GM12878 (cell line): Measurements from ENCODE around the gene ZNF682. TPM values are rescaled to one million over a fixed set of nuclear protein-coding genes. Genes with fewer than 3 reads are reported as not detected.

Experiments used
- ATAC-seq: fragments of 200-7000 bp; cut with Tn5 transposase; 3 replicates; pipeline ENCODE4 v1.9.1; 2020; ENCODE audit warnings: mild to moderate bottlenecking, moderate library complexity
- BruUV-seq: library from RNA; stranded (reverse); fragments of 400-500 nt; replicated peaks from 2 replicates; lab custom pipeline; 2021; lab: Mats Ljungman, UMichigan
- CTCF ChIA-PET: fragments of 300-600 bp; sonication (Branson Sonifier 250); formaldehyde crosslinking; extraction: SDS; loops from one replicate; lab custom pipeline; 2021; ENCODE audit warnings: inconsistent platforms; lab: Yijun Ruan, JAX
- POLR2A ChIA-PET: fragments of 350-600 bp; formaldehyde crosslinking; extraction: SDS; loops from one replicate; lab custom pipeline; 2021; ENCODE audit warnings: inconsistent platforms; lab: Charles Lee
- RAD21 ChIA-PET: fragments of 300-600 bp; sonication (Branson Sonifier 250); formaldehyde crosslinking; loops from one replicate; lab custom pipeline; 2023; ENCODE audit warnings: antibody characterized with exemption; ENCODE audit not compliant: unreplicated experiment; lab: Charles Lee
- SMC1A ChIA-PET: fragments of 300-600 bp; sonication (Branson Sonifier 250); formaldehyde crosslinking; loops from one replicate; lab custom pipeline; 2023; ENCODE audit not compliant: unreplicated experiment, uncharacterized antibody; lab: Charles Lee
- DNase-seq: peaks from one replicate; pipeline ENCODE4 v3.0.0-alpha.2; 2011; ENCODE audit warnings: low read depth, low spot score
- FAIRE-seq: peaks from 3 replicates; lab custom pipeline; 2011; peaks lifted over from hg19 to GRCh38; lab: Jason Lieb, UNC
- H2AFZ ChIP-seq: 2 replicates; pipeline ENCODE4 v1.6.0; 2011; ENCODE audit warnings: low read depth, low read length, control low read depth; ENCODE audit not compliant: control insufficient read depth
- H3K27ac ChIP-seq: 2 replicates; pipeline ENCODE4 v1.5.1; 2011; ENCODE audit warnings: control low read depth; ENCODE audit not compliant: control insufficient read depth, insufficient read depth
- H3K27me3 ChIP-seq, 2 experiments: replicated peaks in 1 of 2; 2 replicates each; pipeline versions ENCODE4 v1.6.0 to v1.6.1; 2011; ENCODE audit warnings: low read length in 1 of 2; ENCODE audit not compliant: control insufficient read depth in 2 of 2, insufficient read depth in 2 of 2
- H3K36me3 ChIP-seq, 2 experiments: 2 replicates each; pipeline ENCODE4 v1.5.1; 2011; ENCODE audit warnings: low read length in 1 of 2; ENCODE audit not compliant: control insufficient read depth in 2 of 2, insufficient read depth in 2 of 2
- H3K4me1 ChIP-seq: 2 replicates; pipeline ENCODE4 v1.6.1; 2011; ENCODE audit warnings: mild to moderate bottlenecking, low read length, moderate library complexity, mixed read lengths; ENCODE audit not compliant: control insufficient read depth, insufficient read depth
- H3K4me2 ChIP-seq: 2 replicates; pipeline ENCODE4 v1.6.0; 2011; ENCODE audit warnings: control low read depth; ENCODE audit not compliant: control insufficient read depth, insufficient read depth
- H3K4me3 ChIP-seq: fragments of 200-600 bp; sonication (generic); 2 replicates; pipeline ENCODE4 v1.5.1; 2016
- H3K79me2 ChIP-seq: 2 replicates; pipeline ENCODE4 v1.6.0; 2011; ENCODE audit warnings: low read length; ENCODE audit not compliant: control insufficient read depth, insufficient read depth
- H3K9ac ChIP-seq: 2 replicates; pipeline ENCODE4 v1.8.0; 2011; ENCODE audit warnings: low read length, control low read depth, mixed read lengths; ENCODE audit not compliant: control insufficient read depth, insufficient read depth
- H3K9me3 ChIP-seq: replicated peaks from 3 replicates; pipeline ENCODE4 v1.5.1; 2011; ENCODE audit warnings: mild to moderate bottlenecking, low read length; ENCODE audit not compliant: control insufficient read depth, insufficient read depth
- H4K20me1 ChIP-seq: 2 replicates; pipeline ENCODE4 v1.6.0; 2011; ENCODE audit not compliant: control insufficient read depth, insufficient read depth
- CBFB ChIP-seq: IDR thresholded peaks from 2 replicates; pipeline ENCODE4 v1.6.1; 2016; ENCODE audit warnings: antibody characterized with exemption, low read depth
- CHD4 ChIP-seq: fragments of 200-600 bp; sonication (generic); IDR thresholded peaks from 2 replicates; pipeline ENCODE4 v1.6.1; 2016; ENCODE audit warnings: mild to moderate bottlenecking
- CREM ChIP-seq: IDR thresholded peaks from 2 replicates; pipeline ENCODE4 v1.6.1; 2014; ENCODE audit warnings: antibody characterized with exemption, low read depth
- FOXM1 ChIP-seq: IDR thresholded peaks from 2 replicates; pipeline ENCODE4 v1.6.1; 2012; ENCODE audit warnings: low read depth, mild to moderate bottlenecking, inconsistent platforms, low read length, moderate library complexity
- LARP7 ChIP-seq: fragments of 450-650 bp; IDR thresholded peaks from 2 replicates; pipeline ENCODE4 v1.6.1; 2017; ENCODE audit warnings: mild to moderate bottlenecking
- RAD51 ChIP-seq: fragments of 450-650 bp; IDR thresholded peaks from 2 replicates; pipeline ENCODE4 v1.6.1; 2016; ENCODE audit warnings: moderate library complexity, mild to moderate bottlenecking, inconsistent platforms
- SUPT20H ChIP-seq: IDR thresholded peaks from 2 replicates; pipeline ENCODE4 v1.6.1; 2011; ENCODE audit warnings: low read depth, mild to moderate bottlenecking, low read length, moderate library complexity, borderline replicate concordance; ENCODE audit not compliant: control insufficient read depth
- TARDBP ChIP-seq: IDR thresholded peaks from 2 replicates; pipeline ENCODE4 v1.6.1; 2016; ENCODE audit warnings: borderline replicate concordance
- TBL1XR1 ChIP-seq: IDR thresholded peaks from 2 replicates; pipeline ENCODE4 v1.6.1; 2012; ENCODE audit warnings: low read depth, low read length, improper control_type of control experiment
- ZBED1 ChIP-seq: IDR thresholded peaks from 2 replicates; pipeline ENCODE4 v1.6.1; 2016; ENCODE audit warnings: borderline replicate concordance
- WGBS: methylation state at CpG from one replicate; pipeline ENCODE4 v1.1.6; 2016; ENCODE audit warnings: low lambda C conversion rate; ENCODE audit not compliant: insufficient replicate concordance, insufficient coverage; ENCODE audit errors: missing lambda C conversion rate; 5-methylcytosine and 5-hydroxymethylcytosine counted together
- in situ Hi-C: fragments of 300-500 bp; cut with MboI; formaldehyde crosslinking; loops from 9 replicates; pipeline ENCODE4 v1.14.3; 2018; ENCODE audit warnings: mixed read lengths
- intact Hi-C: fragments of 100-400 bp; cut with micrococcal nuclease; formaldehyde crosslinking; loops from one replicate; pipeline ENCODE4 v1.14.2; 2022; ENCODE audit not compliant: unreplicated experiment
- polyA plus RNA-seq, 11 experiments: library from polyadenylated mRNA; depleted of rRNA in 4 of 11; unstranded in 6 of 11; stranded (reverse) in 5 of 11; fragments of >200 nt; fragmentation: Nextera tagmentation in 4 of 11; fragmentation: Illumina TruSeq in 1 of 11; extraction: Ambion mirVana in 4 of 11; extraction: Trizol in 1 of 11; gene quantifications; 1 replicate in 1 of 11; 2 replicates in 10 of 11; pipeline versions ENCODE4 v1.2.1 to v1.2.3, GENCODE V29; 2011 to 2016; ENCODE audit warnings: inconsistent platforms in 2 of 11, missing spikeins in 2 of 11, low read depth in 1 of 11
- total RNA-seq, 4 experiments: library from RNA; depleted of rRNA in 3 of 4; stranded (reverse); fragments of >200 nt in 3 of 4; fragmentation: Illumina TruSeq in 1 of 4; extraction: Trizol in 1 of 4; gene quantifications; 2 replicates each; pipeline versions ENCODE4 v1.2.1 to v1.2.3, GENCODE V29; 2013 to 2021
- TF ChIP-seq, protein P1 (sequence below): IDR thresholded peaks from 2 replicates; pipeline ENCODE4 v1.6.1; 2012; ENCODE audit warnings: mild to moderate bottlenecking, low read depth, low read length
- TF ChIP-seq, protein P2 (sequence below): fragments of 450-650 bp; formaldehyde crosslinking; IDR thresholded peaks from 2 replicates; pipeline ENCODE4 v1.5.0; 2022; ENCODE audit warnings: mild to moderate bottlenecking, missing genetic modification characterization

Gene ZNF682
- total and polyA plus RNA-seq, 10 of the 15 experiments (the other 5 are each of a cell fraction or from before 2014, with no cell fraction given), result 0.06 to 1.6 (median 0.27) TPM; not detected in 3

DNA sequence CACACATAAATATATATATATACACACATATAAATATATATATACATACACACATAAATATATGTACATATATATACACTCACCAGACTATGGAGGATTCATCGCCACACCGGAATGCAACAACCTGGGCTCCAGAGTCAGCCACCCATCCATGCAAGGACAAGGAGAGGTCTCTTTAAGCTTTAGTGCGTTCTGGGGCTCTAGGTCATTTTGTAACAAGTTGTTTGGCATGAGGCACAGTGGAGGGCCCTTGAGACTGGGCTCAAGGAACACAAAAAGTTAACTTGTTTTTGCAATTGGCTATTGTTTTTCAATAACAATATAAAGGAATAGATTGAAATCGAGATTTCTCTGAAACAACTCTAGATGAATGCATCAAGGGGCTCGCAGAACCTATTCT is 33.6 kb upstream of the ZNF682 start (continued):
- TF ChIP-seq, protein P1, sequence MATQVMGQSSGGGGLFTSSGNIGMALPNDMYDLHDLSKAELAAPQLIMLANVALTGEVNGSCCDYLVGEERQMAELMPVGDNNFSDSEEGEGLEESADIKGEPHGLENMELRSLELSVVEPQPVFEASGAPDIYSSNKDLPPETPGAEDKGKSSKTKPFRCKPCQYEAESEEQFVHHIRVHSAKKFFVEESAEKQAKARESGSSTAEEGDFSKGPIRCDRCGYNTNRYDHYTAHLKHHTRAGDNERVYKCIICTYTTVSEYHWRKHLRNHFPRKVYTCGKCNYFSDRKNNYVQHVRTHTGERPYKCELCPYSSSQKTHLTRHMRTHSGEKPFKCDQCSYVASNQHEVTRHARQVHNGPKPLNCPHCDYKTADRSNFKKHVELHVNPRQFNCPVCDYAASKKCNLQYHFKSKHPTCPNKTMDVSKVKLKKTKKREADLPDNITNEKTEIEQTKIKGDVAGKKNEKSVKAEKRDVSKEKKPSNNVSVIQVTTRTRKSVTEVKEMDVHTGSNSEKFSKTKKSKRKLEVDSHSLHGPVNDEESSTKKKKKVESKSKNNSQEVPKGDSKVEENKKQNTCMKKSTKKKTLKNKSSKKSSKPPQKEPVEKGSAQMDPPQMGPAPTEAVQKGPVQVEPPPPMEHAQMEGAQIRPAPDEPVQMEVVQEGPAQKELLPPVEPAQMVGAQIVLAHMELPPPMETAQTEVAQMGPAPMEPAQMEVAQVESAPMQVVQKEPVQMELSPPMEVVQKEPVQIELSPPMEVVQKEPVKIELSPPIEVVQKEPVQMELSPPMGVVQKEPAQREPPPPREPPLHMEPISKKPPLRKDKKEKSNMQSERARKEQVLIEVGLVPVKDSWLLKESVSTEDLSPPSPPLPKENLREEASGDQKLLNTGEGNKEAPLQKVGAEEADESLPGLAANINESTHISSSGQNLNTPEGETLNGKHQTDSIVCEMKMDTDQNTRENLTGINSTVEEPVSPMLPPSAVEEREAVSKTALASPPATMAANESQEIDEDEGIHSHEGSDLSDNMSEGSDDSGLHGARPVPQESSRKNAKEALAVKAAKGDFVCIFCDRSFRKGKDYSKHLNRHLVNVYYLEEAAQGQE, result no peak
- no peak for TF ChIP-seq ZBED1
- TF ChIP-seq CREM, result no peak
- no peak for TF ChIP-seq SUPT20H

DNA sequence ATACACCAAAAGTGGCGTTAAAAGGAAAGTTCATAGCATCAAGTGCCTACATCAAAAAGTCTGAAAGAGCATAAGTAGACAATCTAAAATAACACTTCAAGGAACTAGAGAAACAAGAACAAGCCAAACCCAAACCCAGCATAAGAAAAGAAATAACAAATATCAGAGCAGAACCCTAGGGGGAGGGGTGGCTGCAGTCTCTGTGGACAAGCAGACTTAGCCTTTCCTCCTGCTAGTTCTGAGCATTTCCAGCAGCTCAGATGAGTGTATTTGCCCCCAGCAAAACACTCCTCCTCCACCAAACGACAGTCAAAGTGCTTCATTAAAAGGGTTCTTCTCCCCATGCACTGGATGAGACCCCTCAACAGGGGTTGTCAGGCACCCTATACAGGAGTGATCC is 31.4 kb upstream of the ZNF682 start:
- CTCF ChIA-PET, result no interaction called here
- BruUV-seq, result no TSS peak
- FAIRE-seq, result no peak
- no peaks in the 10 kb centered on the region for H3K27me3 ChIP-seq
- in situ Hi-C loops, result no loop called here
- no peak overlapping the region for H3K27ac ChIP-seq
- no peak overlapping the region for H3K4me2 ChIP-seq
- no peaks in the 10 kb centered on the region; the same call in 2 of the 3 replicates for H3K9me3 ChIP-seq
- no peak overlapping the region for H3K9ac ChIP-seq
- H3K79me2 ChIP-seq, result no peaks in the 10 kb centered on the region
- H3K36me3 ChIP-seq, result no peaks in the 10 kb centered on the region
- 15% methylated on average over 2 of the region's 2 CpGs for WGBS
- SMC1A ChIA-PET, result no interaction called here
- no peak for DNase-seq
- no peaks in the 10 kb centered on the region for H4K20me1 ChIP-seq
- RAD21 ChIA-PET, result no interaction called here
- H3K4me3 ChIP-seq, result no peak overlapping the region
- H2AFZ ChIP-seq, result no peak overlapping the region
- no peaks in the 10 kb centered on the region for H3K4me1 ChIP-seq
- no peak for ATAC-seq
- POLR2A ChIA-PET, result no interaction called here
- intact Hi-C loops, result no loop called here
- TF ChIP-seq CHD4 (no peak), TBL1XR1 (no peak), RAD51 (no peak), TARDBP (no peak), FOXM1 (no peak), CBFB (no peak), LARP7 (no peak)
- TF ChIP-seq, protein P2, sequence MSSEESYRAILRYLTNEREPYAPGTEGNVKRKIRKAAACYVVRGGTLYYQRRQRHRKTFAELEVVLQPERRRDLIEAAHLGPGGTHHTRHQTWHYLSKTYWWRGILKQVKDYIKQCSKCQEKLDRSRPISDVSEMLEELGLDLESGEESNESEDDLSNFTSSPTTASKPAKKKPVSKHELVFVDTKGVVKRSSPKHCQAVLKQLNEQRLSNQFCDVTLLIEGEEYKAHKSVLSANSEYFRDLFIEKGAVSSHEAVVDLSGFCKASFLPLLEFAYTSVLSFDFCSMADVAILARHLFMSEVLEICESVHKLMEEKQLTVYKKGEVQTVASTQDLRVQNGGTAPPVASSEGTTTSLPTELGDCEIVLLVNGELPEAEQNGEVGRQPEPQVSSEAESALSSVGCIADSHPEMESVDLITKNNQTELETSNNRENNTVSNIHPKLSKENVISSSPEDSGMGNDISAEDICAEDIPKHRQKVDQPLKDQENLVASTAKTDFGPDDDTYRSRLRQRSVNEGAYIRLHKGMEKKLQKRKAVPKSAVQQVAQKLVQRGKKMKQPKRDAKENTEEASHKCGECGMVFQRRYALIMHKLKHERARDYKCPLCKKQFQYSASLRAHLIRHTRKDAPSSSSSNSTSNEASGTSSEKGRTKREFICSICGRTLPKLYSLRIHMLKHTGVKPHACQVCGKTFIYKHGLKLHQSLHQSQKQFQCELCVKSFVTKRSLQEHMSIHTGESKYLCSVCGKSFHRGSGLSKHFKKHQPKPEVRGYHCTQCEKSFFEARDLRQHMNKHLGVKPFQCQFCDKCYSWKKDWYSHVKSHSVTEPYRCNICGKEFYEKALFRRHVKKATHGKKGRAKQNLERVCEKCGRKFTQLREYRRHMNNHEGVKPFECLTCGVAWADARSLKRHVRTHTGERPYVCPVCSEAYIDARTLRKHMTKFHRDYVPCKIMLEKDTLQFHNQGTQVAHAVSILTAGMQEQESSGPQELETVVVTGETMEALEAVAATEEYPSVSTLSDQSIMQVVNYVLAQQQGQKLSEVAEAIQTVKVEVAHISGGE, result no peak
- TF ChIP-seq, protein P1, result no peak
